Mesenchymal stem cell (in vitro differentiated cells and primary cell): ENCODE results near the gene DSP.

ENCODE experiments used
- DNase-seq: peaks from one replicate; pipeline ENCODE4 v3.0.0-alpha.2; 2013
- H2AFZ ChIP-seq: one replicate; pipeline ENCODE4 v1.6.1; 2013; ENCODE audit warnings: low read depth, mild to moderate bottlenecking, control low read depth, inconsistent platforms, low read length, moderate library complexity
- H2AK5ac ChIP-seq: 2 replicates; pipeline ENCODE4 v1.6.1; 2013; ENCODE audit warnings: low read length, moderate library complexity, mild to moderate bottlenecking, inconsistent platforms; ENCODE audit not compliant: severe bottlenecking
- H2BK120ac ChIP-seq: one replicate; pipeline ENCODE4 v1.6.1; 2013; ENCODE audit warnings: low read depth, mild to moderate bottlenecking, inconsistent platforms, low read length, moderate library complexity
- H2BK12ac ChIP-seq, 2 experiments: one replicate each; pipeline ENCODE4 v1.6.1; 2013; ENCODE audit warnings: inconsistent platforms in 2 of 2, low read length in 2 of 2, mild to moderate bottlenecking in 2 of 2, moderate library complexity in 2 of 2, control low read depth in 1 of 2
- H2BK15ac ChIP-seq: one replicate; pipeline ENCODE4 v1.6.1; 2013; ENCODE audit warnings: mild to moderate bottlenecking, low read depth, inconsistent platforms; ENCODE audit not compliant: poor library complexity, severe bottlenecking
- H2BK5ac ChIP-seq: 2 replicates; pipeline ENCODE4 v1.6.1; 2013; ENCODE audit warnings: low read depth, mild to moderate bottlenecking, low read length, control low read depth, inconsistent platforms; ENCODE audit not compliant: poor library complexity, severe bottlenecking
- H3K14ac ChIP-seq, 2 experiments: one replicate each; pipeline ENCODE4 v1.6.1; 2013; ENCODE audit warnings: inconsistent platforms in 2 of 2, low read length in 2 of 2, control low read depth in 1 of 2, mild to moderate bottlenecking in 1 of 2, moderate library complexity in 1 of 2
- H3K18ac ChIP-seq, 2 experiments: one replicate each; pipeline ENCODE4 v1.6.1; 2013; ENCODE audit warnings: inconsistent platforms in 2 of 2, low read length in 2 of 2, control low read depth in 1 of 2, low read depth in 1 of 2, mild to moderate bottlenecking in 1 of 2
- H3K23ac ChIP-seq, 2 experiments: one replicate each; pipeline ENCODE4 v1.6.1; 2013; ENCODE audit warnings: inconsistent platforms in 2 of 2, low read length in 2 of 2, mild to moderate bottlenecking in 2 of 2, moderate library complexity in 2 of 2, control low read depth in 1 of 2
- H3K27ac ChIP-seq: 2 replicates; pipeline ENCODE4 v1.5.1; 2013; ENCODE audit warnings: mild to moderate bottlenecking, moderate library complexity, low read length, control low read depth, inconsistent platforms; ENCODE audit not compliant: poor library complexity, severe bottlenecking
- H3K27me3 ChIP-seq, 2 experiments: 2 replicates each; pipeline versions ENCODE4 v1.6.1 to v1.7.0; 2013; ENCODE audit warnings: low read length in 2 of 2, mild to moderate bottlenecking in 2 of 2, moderate library complexity in 2 of 2, control low read depth in 1 of 2, inconsistent platforms in 1 of 2; ENCODE audit not compliant: control insufficient read depth in 1 of 2, insufficient read depth in 1 of 2
- H3K36me3 ChIP-seq, 2 experiments: 2 replicates each; pipeline versions ENCODE4 v1.6.1 to v1.7.0; 2013; ENCODE audit warnings: low read length in 2 of 2, control low read depth in 1 of 2, inconsistent platforms in 1 of 2, low read depth in 1 of 2, mild to moderate bottlenecking in 1 of 2; ENCODE audit not compliant: insufficient read depth in 2 of 2, control insufficient read depth in 1 of 2
- H3K4ac ChIP-seq, 2 experiments: one replicate each; pipeline ENCODE4 v1.6.1; 2013; ENCODE audit warnings: inconsistent platforms in 2 of 2, low read length in 2 of 2, mild to moderate bottlenecking in 2 of 2, moderate library complexity in 2 of 2, control low read depth in 1 of 2, low read depth in 1 of 2
- H3K4me1 ChIP-seq: 2 replicates; pipeline ENCODE4 v1.6.1; 2013; ENCODE audit warnings: low read depth, low read length, control low read depth; ENCODE audit not compliant: control insufficient read depth, insufficient read depth
- H3K4me2 ChIP-seq: 2 replicates; pipeline ENCODE4 v1.6.1; 2013; ENCODE audit warnings: low read length, mild to moderate bottlenecking, inconsistent platforms; ENCODE audit not compliant: poor library complexity, severe bottlenecking
- H3K4me3 ChIP-seq, 2 experiments: 2 replicates each; pipeline versions ENCODE4 v1.5.1 to v1.7.0; 2013; ENCODE audit warnings: low read length in 2 of 2, mild to moderate bottlenecking in 2 of 2, control low read depth in 1 of 2, low read depth in 1 of 2; ENCODE audit not compliant: insufficient read depth in 1 of 2
- H3K79me1 ChIP-seq: replicated peaks from 2 replicates; pipeline ENCODE4 v1.6.1; 2013; ENCODE audit warnings: mild to moderate bottlenecking, control low read depth, low read length, inconsistent platforms; ENCODE audit not compliant: poor library complexity, severe bottlenecking
- H3K9ac ChIP-seq: 2 replicates; pipeline ENCODE4 v1.7.0; 2013; ENCODE audit warnings: mild to moderate bottlenecking, low read length, moderate library complexity
- H3K9me3 ChIP-seq: 2 replicates; pipeline ENCODE4 v1.7.0; 2013; ENCODE audit warnings: mild to moderate bottlenecking, low read length; ENCODE audit not compliant: control insufficient read depth
- H4K8ac ChIP-seq: one replicate; pipeline ENCODE4 v1.6.1; 2013; ENCODE audit warnings: inconsistent platforms, mild to moderate bottlenecking, low read length, moderate library complexity
- H4K91ac ChIP-seq: one replicate; pipeline ENCODE4 v1.6.1; 2013; ENCODE audit warnings: mild to moderate bottlenecking, low read length, inconsistent platforms
- WGBS: methylation state at CpG from one replicate; pipeline ENCODE4 v1.1.7; 2013; ENCODE audit warnings: mixed read lengths; 5-methylcytosine and 5-hydroxymethylcytosine counted together

Gene DSP

GRCh38 chr6:7578931-7579330, 37.5 kb downstream of the DSP start:
- H2BK5ac ChIP-seq: no peak overlapping the region
- WGBS: 92% methylated on average over 2 of the region's 2 CpGs
- no peak overlapping the region for H3K4ac ChIP-seq
- no peak overlapping the region for H2AK5ac ChIP-seq
- peaks cover 0 to 4% of the 10 kb centered on the region in 2 experiments for H3K27me3 ChIP-seq
- H3K9ac ChIP-seq: no peak overlapping the region
- no peaks in the 10 kb centered on the region for H3K9me3 ChIP-seq
- H2AFZ ChIP-seq: no peak overlapping the region
- H4K91ac ChIP-seq: no peak overlapping the region
- H3K23ac ChIP-seq: no peak overlapping the region
- no peak overlapping the region for H3K4me3 ChIP-seq
- peaks cover 0 to 37% of the 10 kb centered on the region in 2 experiments for H3K36me3 ChIP-seq
- no peak for DNase-seq
- H2BK120ac ChIP-seq: no peak overlapping the region
- H3K79me1 ChIP-seq: peaks cover 24% of the 10 kb centered on the region
- peak overlapping the region; percentile 80 for H3K27ac ChIP-seq
- no peak overlapping the region for H2BK12ac ChIP-seq
- peaks cover 5% of the 10 kb centered on the region for H3K4me1 ChIP-seq
- H2BK15ac ChIP-seq: no peak overlapping the region
- no peak overlapping the region for H3K18ac ChIP-seq
- no peak overlapping the region for H3K14ac ChIP-seq
- H3K4me2 ChIP-seq: no peak overlapping the region
- H4K8ac ChIP-seq: no peak overlapping the region

GRCh38 chr6:7579851-7580250, 38.4 kb downstream of the DSP start:
- H3K23ac ChIP-seq: no peak overlapping the region
- H2BK12ac ChIP-seq: no peak overlapping the region
- H2AK5ac ChIP-seq: peak overlapping the region; percentile 22
- H2BK15ac ChIP-seq: no peak overlapping the region
- no peak overlapping the region for H3K18ac ChIP-seq
- no peak overlapping the region for H3K9ac ChIP-seq
- WGBS: 97% methylated on average over 7 of the region's 9 CpGs
- peaks cover 0 to 42% of the 10 kb centered on the region in 2 experiments for H3K36me3 ChIP-seq
- H4K8ac ChIP-seq: no peak overlapping the region
- no peaks in the 10 kb centered on the region for H3K9me3 ChIP-seq
- DNase-seq: no peak
- H3K79me1 ChIP-seq: peaks cover 24% of the 10 kb centered on the region
- peaks cover 0 to 4% of the 10 kb centered on the region in 2 experiments for H3K27me3 ChIP-seq
- no peak overlapping the region for H3K27ac ChIP-seq
- peaks cover 5% of the 10 kb centered on the region for H3K4me1 ChIP-seq
- no peak overlapping the region for H3K4me2 ChIP-seq
- H4K91ac ChIP-seq: no peak overlapping the region
- H2AFZ ChIP-seq: no peak overlapping the region
- H3K4me3 ChIP-seq: no peak overlapping the region
- H2BK120ac ChIP-seq: no peak overlapping the region
- no peak overlapping the region for H3K4ac ChIP-seq
- H2BK5ac ChIP-seq: no peak overlapping the region
- H3K14ac ChIP-seq: no peak overlapping the region

- Histone ChIP-seq H2BK120ac (no peak overlapping the region), H3K18ac (no peak overlapping the region), H3K4me3 (no peak overlapping the region), H4K8ac (no peak overlapping the region), H3K14ac (no peak overlapping the region), H3K27me3 (peaks cover 0 to 4% of the 10 kb centered on the region in 2 experiments), H3K9ac (no peak overlapping the region), H3K27ac (no peak overlapping the region), H2AFZ (no peak overlapping the region), H2BK12ac (no peak overlapping the region), H3K4me2 (no peak overlapping the region), H3K36me3 (peaks cover 0 to 44% of the 10 kb centered on the region in 2 experiments), H3K4me1 (peaks cover 5% of the 10 kb centered on the region), H2BK5ac (no peak overlapping the region), H2AK5ac (peak overlapping the region; percentile 83), H2BK15ac (no peak overlapping the region), H4K91ac (no peak overlapping the region), H3K79me1 (peaks cover 30% of the 10 kb centered on the region), H3K23ac (no peak overlapping the region), H3K4ac (no peak overlapping the region), H3K9me3 (no peaks in the 10 kb centered on the region)
- DNase-seq: no peak
- WGBS: 97% methylated on average over 13 of the region's 13 CpGs
Observed at GRCh38 chr6:7580537-7580926, 39.1 kb downstream of the DSP start.

- Histone ChIP-seq H2AFZ (no peak overlapping the region), H3K4me3 (no peak overlapping the region), H3K36me3 (peaks cover 0 to 46% of the 10 kb centered on the region in 2 experiments), H3K4me2 (peak overlapping the region; percentile 12), H3K9ac (no peak overlapping the region), H2BK120ac (no peak overlapping the region), H3K14ac (no peak overlapping the region), H2BK5ac (no peak overlapping the region), H3K9me3 (no peaks in the 10 kb centered on the region), H3K18ac (no peak overlapping the region), H2BK12ac (no peak overlapping the region), H3K79me1 (peaks cover 31% of the 10 kb centered on the region), H2BK15ac (no peak overlapping the region), H4K8ac (no peak overlapping the region), H3K27ac (peak overlapping the region; percentile 77), H3K27me3 (peaks cover 0 to 4% of the 10 kb centered on the region in 2 experiments), H3K4me1 (peaks cover 5% of the 10 kb centered on the region), H3K4ac (no peak overlapping the region), H2AK5ac (peak overlapping the region; percentile 83), H3K23ac (no peak overlapping the region), H4K91ac (no peak overlapping the region)
- WGBS: 94% methylated on average over 13 of the region's 14 CpGs
- DNase-seq: no peak
Observed at GRCh38 chr6:7580927-7581618, 39.6 kb downstream of the DSP start.
